ENCODE measurements around the gene CADM1.

- TF ChIP-seq CTCF (IDR thresholded peaks at IDR 0.05; ENCODE audit: low read depth, low read length), result no peak
- no peak for TF ChIP-seq EZH2phosphoT487 (IDR thresholded peaks at IDR 0.05; ENCODE audit: low read depth)
Observed at GRCh38 chr11:115247361-115247760, 256.9 kb downstream of the CADM1 start.

All from OCI-LY3 (cell line).